Measurements from ENCODE around the gene SLC38A1.

The SLC38A1 gene

GRCh38 chr12:46164186-46164761 lies 104.6 kb downstream of the SLC38A1 start:
- TF ChIP-seq YY1 (IDR thresholded peaks at IDR 0.05; ENCODE audit: low read depth) (no peak), FOXM1 (IDR thresholded peaks at IDR 0.05; ENCODE audit: borderline replicate concordance, low read depth) (no peak), NFIC (IDR thresholded peaks at IDR 0.05) (no peak), RAD21 (IDR thresholded peaks at IDR 0.05; ENCODE audit: low read depth) (no peak), REST (IDR thresholded peaks at IDR 0.05; ENCODE audit: low read depth) (no peak), USF1 (IDR thresholded peaks at IDR 0.05) (no peak), MAX (IDR thresholded peaks at IDR 0.05) (no peak), CREB1 (IDR thresholded peaks at IDR 0.05; ENCODE audit: low read depth) (no peak)

- TF ChIP-seq EP300 (IDR thresholded peaks at IDR 0.05; ENCODE audit: borderline replicate concordance), result no peak
- no peak for TF ChIP-seq MAX (IDR thresholded peaks at IDR 0.05)
- no peak for TF ChIP-seq EGR1 (IDR thresholded peaks at IDR 0.05)
These were observed 107.7 kb downstream of the SLC38A1 start for GRCh38 chr12:46160981-46161690.

GRCh38 chr12:46160101-46160980 lies 108.5 kb downstream of the SLC38A1 start:
- peak; percentile 2; the same call in 1 of the 2 replicates for TF ChIP-seq CREB1 (IDR thresholded peaks at IDR 0.05; ENCODE audit: low read depth)
- peak; percentile 95 for TF ChIP-seq CEBPB (IDR thresholded peaks at IDR 0.05)
- peak; percentile 78 for TF ChIP-seq EP300 (IDR thresholded peaks at IDR 0.05; ENCODE audit: borderline replicate concordance)
- peak; percentile 84 for TF ChIP-seq TCF12 (IDR thresholded peaks at IDR 0.05; ENCODE audit: low read depth)
- no peak for TF ChIP-seq TAF1 (IDR thresholded peaks at IDR 0.05; ENCODE audit: low read depth)
- peak; percentile 85 for TF ChIP-seq TEAD4 (IDR thresholded peaks at IDR 0.05)
- peak; percentile 36; the same call in 1 of the 2 replicates for TF ChIP-seq FOXM1 (IDR thresholded peaks at IDR 0.05; ENCODE audit: borderline replicate concordance, low read depth)
- TF ChIP-seq YY1 (IDR thresholded peaks at IDR 0.05; ENCODE audit: low read depth), result no peak
- TF ChIP-seq NFIC (IDR thresholded peaks at IDR 0.05), result peak; percentile 92
- 0 out of 2 replicates have a peak, but pooled peaks have one; percentile 6 for TF ChIP-seq RAD21 (IDR thresholded peaks at IDR 0.05; ENCODE audit: low read depth)
- no peak; the same call in 1 of the 2 replicates for TF ChIP-seq MAX (IDR thresholded peaks at IDR 0.05)
- TF ChIP-seq EGR1 (IDR thresholded peaks at IDR 0.05), result no peak

GRCh38 chr12:46159309-46159901 lies 109.4 kb downstream of the SLC38A1 start:
- TF ChIP-seq TEAD4 (IDR thresholded peaks at IDR 0.05) (no peak), REST (IDR thresholded peaks at IDR 0.05; ENCODE audit: low read depth) (no peak), CEBPB (IDR thresholded peaks at IDR 0.05) (no peak), TCF12 (IDR thresholded peaks at IDR 0.05; ENCODE audit: low read depth) (no peak)

GRCh38 chr12:46158501-46158900 lies 110.3 kb downstream of the SLC38A1 start:
- no peak for TF ChIP-seq TEAD4 (IDR thresholded peaks at IDR 0.05)
- no peak for TF ChIP-seq YY1 (IDR thresholded peaks at IDR 0.05; ENCODE audit: low read depth)
- TF ChIP-seq REST (IDR thresholded peaks at IDR 0.05; ENCODE audit: low read depth), result no peak
- TF ChIP-seq ZBTB7A (IDR thresholded peaks at IDR 0.05; ENCODE audit: low read depth), result no peak
- TF ChIP-seq CREB1 (IDR thresholded peaks at IDR 0.05; ENCODE audit: low read depth), result no peak
- TF ChIP-seq FOXM1 (IDR thresholded peaks at IDR 0.05; ENCODE audit: borderline replicate concordance, low read depth), result no peak
- no peak for TF ChIP-seq EGR1 (IDR thresholded peaks at IDR 0.05)
- TF ChIP-seq CEBPB (IDR thresholded peaks at IDR 0.05), result no peak
- TF ChIP-seq TAF1 (IDR thresholded peaks at IDR 0.05; ENCODE audit: low read depth), result no peak
- TF ChIP-seq EP300 (IDR thresholded peaks at IDR 0.05; ENCODE audit: borderline replicate concordance), result no peak

All from Ishikawa (cell line).